Testis (tissue), 2 donors: ENCODE data around the gene DLG1.

ENCODE experiments used
- CTCF ChIP-seq, 3 experiments: fragments of 450-650 bp in 2 of 3; fragments of 200-600 bp in 1 of 3; sonication (generic) in 1 of 3; IDR thresholded peaks; one replicate each; pipeline ENCODE4 v1.5.1; 2016 to 2019; ENCODE audit warnings: antibody characterized with exemption in 3 of 3, mild to moderate bottlenecking in 2 of 3, moderate library complexity in 1 of 3
- POLR2A ChIP-seq: fragments of 450-650 bp; IDR thresholded peaks from one replicate; pipeline ENCODE4 v1.6.1; 2017; ENCODE audit warnings: antibody characterized with exemption, mild to moderate bottlenecking, moderate library complexity

GRCh38 chr3:197327701-197328100, 29.3 kb upstream of the DLG1 start:
- TF ChIP-seq POLR2A (no peak), CTCF (IDR thresholded peaks at IDR 0.05) (no peak)
